GM12892 (cell line): ENCODE data around the gene EML4.

Experiments
- POLR2A ChIP-seq: IDR thresholded peaks from 2 replicates; pipeline ENCODE4 v1.6.1; 2011; ENCODE audit warnings: low read depth, low read length, control low read depth
- POLR2AphosphoS5 ChIP-seq: IDR thresholded peaks from 2 replicates; pipeline ENCODE4 v1.6.1; 2011; ENCODE audit warnings: low read depth, low read length, control low read depth
- TAF1 ChIP-seq: IDR thresholded peaks from 2 replicates; pipeline ENCODE4 v1.6.1; 2011; ENCODE audit warnings: low read depth, mild to moderate bottlenecking, control low read depth, low read length, borderline replicate concordance

- TF ChIP-seq POLR2AphosphoS5 (no peak), POLR2A (no peak), TAF1 (no peak)
Observed at GRCh38 chr2:42345986-42346385, 176.8 kb downstream of the EML4 start.
